Neural progenitor cell (in vitro differentiated cells): ENCODE results near the gene SMARCAL1. TPM values are rescaled to one million over a fixed set of nuclear protein-coding genes. Genes with fewer than 3 reads are reported as not detected.

Source experiments
- DNase-seq: peaks from one replicate; pipeline ENCODE4 v3.0.0-alpha.2; 2016; ENCODE audit warnings: low spot score
- H2AFZ ChIP-seq: fragments of 200-600 bp; sonication (generic); replicated peaks from 2 replicates; pipeline ENCODE4 v1.6.1; 2016; ENCODE audit warnings: antibody characterized with exemption
- H3F3A ChIP-seq: fragments of 200-600 bp; sonication (generic); 2 replicates; pipeline ENCODE4 v1.6.1; 2016; ENCODE audit warnings: antibody characterized with exemption, low read depth
- H3K27ac ChIP-seq: fragments of 200-600 bp; sonication (generic); 2 replicates; pipeline ENCODE4 v1.5.1; 2016; ENCODE audit warnings: mild to moderate bottlenecking
- H3K27me3 ChIP-seq: fragments of 200-600 bp; sonication (generic); 2 replicates; pipeline ENCODE4 v1.6.1; 2016; ENCODE audit warnings: mild to moderate bottlenecking, moderate library complexity
- H3K36me3 ChIP-seq: fragments of 200-600 bp; sonication (generic); 2 replicates; pipeline ENCODE4 v1.5.1; 2016
- H3K4me1 ChIP-seq: fragments of 200-600 bp; sonication (generic); 2 replicates; pipeline ENCODE4 v1.6.1; 2016; ENCODE audit warnings: mixed run types
- H3K4me2 ChIP-seq: fragments of 200-600 bp; sonication (generic); 2 replicates; pipeline ENCODE4 v1.6.1; 2016
- H3K4me3 ChIP-seq: fragments of 200-600 bp; sonication (generic); 2 replicates; pipeline ENCODE4 v1.5.1; 2016
- H3K79me2 ChIP-seq: fragments of 200-600 bp; sonication (generic); 2 replicates; pipeline ENCODE4 v1.6.1; 2016; ENCODE audit warnings: low read depth
- H3K9ac ChIP-seq: fragments of 200-600 bp; sonication (generic); 2 replicates; pipeline ENCODE4 v1.6.1; 2016
- H3K9me3 ChIP-seq: fragments of 200-600 bp; sonication (generic); 2 replicates; pipeline ENCODE4 v1.5.1; 2016; ENCODE audit warnings: low read depth
- H4K20me1 ChIP-seq: fragments of 200-600 bp; sonication (generic); 2 replicates; pipeline ENCODE4 v1.6.1; 2016; ENCODE audit warnings: low read depth
- H3K27ac Mint-ChIP-seq: 3 replicates; pipeline ENCODE4 v1.8.0; 2021; ENCODE audit warnings: mixed read lengths
- H3K27me3 Mint-ChIP-seq: 2 replicates; pipeline ENCODE4 v1.8.0; 2022; ENCODE audit warnings: low read depth, mild to moderate bottlenecking, inconsistent platforms, moderate library complexity, mixed read lengths; ENCODE audit not compliant: insufficient read depth
- H3K36me3 Mint-ChIP-seq: 3 replicates; pipeline ENCODE4 v1.8.0; 2021; ENCODE audit warnings: mixed read lengths
- H3K4me1 Mint-ChIP-seq: 3 replicates; pipeline ENCODE4 v1.8.0; 2021; ENCODE audit warnings: mixed read lengths
- H3K4me3 Mint-ChIP-seq: 3 replicates; pipeline ENCODE4 v1.8.0; 2021; ENCODE audit warnings: mild to moderate bottlenecking, moderate library complexity, mixed read lengths
- H3K9me3 Mint-ChIP-seq: 3 replicates; pipeline ENCODE4 v1.8.0; 2020; ENCODE audit warnings: mixed read lengths
- CTCF ChIP-seq: fragments of 200-600 bp; sonication (generic); IDR thresholded peaks from 2 replicates; pipeline ENCODE4 v1.5.1; 2017; ENCODE audit warnings: antibody characterized with exemption, mild to moderate bottlenecking
- EZH2 ChIP-seq: fragments of 200-600 bp; sonication (generic); IDR thresholded peaks from 2 replicates; pipeline ENCODE4 v1.6.1; 2017; ENCODE audit warnings: antibody characterized with exemption, mild to moderate bottlenecking, moderate library complexity
- EZH2phosphoT487 ChIP-seq: fragments of 200-600 bp; sonication (generic); IDR thresholded peaks from 2 replicates; pipeline ENCODE4 v1.6.1; 2017; ENCODE audit warnings: antibody characterized with exemption
- total RNA-seq: library from RNA; depleted of rRNA; stranded (reverse); fragments of >200 nt; gene quantifications from 2 replicates; pipeline ENCODE4 v1.2.3, GENCODE V29; 2015; ENCODE audit warnings: low replicate concordance

Gene SMARCAL1
- total RNA-seq, 1 donor from 2014 or later: 21.9 TPM

- Mint-ChIP-seq H3K27ac (no peak overlapping the region), H3K4me1 (peaks cover 28% of the 10 kb centered on the region), H3K4me3 (no peak overlapping the region), H3K9me3 (no peaks in the 10 kb centered on the region), H3K27me3 (peaks cover 6% of the 10 kb centered on the region), H3K36me3 (peaks cover 55% of the 10 kb centered on the region)
- Histone ChIP-seq H3K79me2 (peaks cover 64% of the 10 kb centered on the region), H4K20me1 (peaks cover 83% of the 10 kb centered on the region), H3K4me1 (peaks cover 19% of the 10 kb centered on the region), H3K4me3 (no peak overlapping the region), H3K9ac (no peak overlapping the region), H3K9me3 (no peaks in the 10 kb centered on the region), H3K27me3 (no peaks in the 10 kb centered on the region), H3K4me2 (no peak overlapping the region), H3F3A (peaks cover 75% of the 10 kb centered on the region), H3K27ac (no peak overlapping the region), H3K36me3 (peaks cover 36% of the 10 kb centered on the region), H2AFZ (no peak overlapping the region)
- TF ChIP-seq EZH2 (no peak), EZH2phosphoT487 (no peak), CTCF (no peak)
- no peak for DNase-seq
These were observed 90.9 kb downstream of the SMARCAL1 start for GRCh38 chr2:216503159-216503629.

- Mint-ChIP-seq H3K9me3 (no peaks in the 10 kb centered on the region), H3K4me3 (no peak overlapping the region), H3K4me1 (peaks cover 28% of the 10 kb centered on the region), H3K27ac (no peak overlapping the region), H3K27me3 (peaks cover 2% of the 10 kb centered on the region), H3K36me3 (peaks cover 58% of the 10 kb centered on the region)
- H2AFZ ChIP-seq: no peak overlapping the region
- no peak overlapping the region for H3K9ac ChIP-seq
- H3K9me3 ChIP-seq: no peaks in the 10 kb centered on the region
- no peak for DNase-seq
- H4K20me1 ChIP-seq: peaks cover 84% of the 10 kb centered on the region
- peak overlapping the region; percentile 70 for H3K27ac ChIP-seq
- H3K4me3 ChIP-seq: no peak overlapping the region
- H3K79me2 ChIP-seq: peaks cover 58% of the 10 kb centered on the region
- H3K4me2 ChIP-seq: no peak overlapping the region
- TF ChIP-seq EZH2phosphoT487: no peak
- no peak for TF ChIP-seq CTCF
- H3K36me3 ChIP-seq: peaks cover 36% of the 10 kb centered on the region
- peaks cover 80% of the 10 kb centered on the region for H3F3A ChIP-seq
- H3K4me1 ChIP-seq: peaks cover 19% of the 10 kb centered on the region
- no peaks in the 10 kb centered on the region for H3K27me3 ChIP-seq
These were observed 91.6 kb downstream of the SMARCAL1 start for GRCh38 chr2:216503697-216504375.

GRCh38 chr2:216504376-216504762 is 92.1 kb downstream of the SMARCAL1 start:
- Histone ChIP-seq H3K9ac (no peak overlapping the region), H3K9me3 (no peaks in the 10 kb centered on the region), H3K4me2 (no peak overlapping the region), H3K4me1 (peaks cover 19% of the 10 kb centered on the region), H3F3A (peaks cover 83% of the 10 kb centered on the region), H3K27ac (peak overlapping the region; percentile 70), H3K4me3 (no peak overlapping the region), H3K79me2 (peaks cover 53% of the 10 kb centered on the region), H4K20me1 (peaks cover 84% of the 10 kb centered on the region), H3K36me3 (peaks cover 36% of the 10 kb centered on the region), H2AFZ (no peak overlapping the region), H3K27me3 (no peaks in the 10 kb centered on the region)
- Mint-ChIP-seq H3K4me3 (no peak overlapping the region), H3K27ac (no peak overlapping the region), H3K36me3 (peaks cover 57% of the 10 kb centered on the region), H3K9me3 (no peaks in the 10 kb centered on the region), H3K4me1 (peaks cover 28% of the 10 kb centered on the region), H3K27me3 (peaks cover 2% of the 10 kb centered on the region)
- no peak for TF ChIP-seq EZH2phosphoT487
- TF ChIP-seq CTCF: no peak
- no peak for TF ChIP-seq EZH2
- DNase-seq: no peak
